MG63 (cell line): ENCODE results near the gene RBMS1. TPM values are rescaled to one million over a fixed set of nuclear protein-coding genes. Genes with fewer than 3 reads are reported as not detected.
A peak's percentile ranks its signal among the peaks of the same experiment; 100 is the strongest.
"Not testable (repeated sequence)": the region's sequence is repeated elsewhere in the genome, so short reads cannot be mapped to it uniquely, and the experiment has no call there.

Source experiments
- DNase-seq: peaks from one replicate; pipeline ENCODE4 v3.0.0-alpha.2; 2020
- H3K27me3 ChIP-seq: fragments of 250-450 bp; sonication (Bioruptor Pico); 2 replicates; pipeline ENCODE4 v1.5.1; 2020; ENCODE audit warnings: mild to moderate bottlenecking, moderate library complexity
- H3K36me3 ChIP-seq: fragments of 250-450 bp; sonication (Bioruptor Pico); 2 replicates; pipeline ENCODE4 v1.5.1; 2020; ENCODE audit warnings: mild to moderate bottlenecking, moderate library complexity
- H3K4me3 ChIP-seq: fragments of 250-450 bp; sonication (Bioruptor Pico); 2 replicates; pipeline ENCODE4 v1.5.1; 2020; ENCODE audit warnings: mild to moderate bottlenecking, moderate library complexity
- H3K9me3 ChIP-seq: fragments of 250-450 bp; sonication (Bioruptor Pico); 2 replicates; pipeline ENCODE4 v1.5.1; 2020; ENCODE audit warnings: mild to moderate bottlenecking, moderate library complexity
- total RNA-seq: library from RNA; depleted of rRNA; stranded (reverse); fragments of >200 nt; shearing (Covaris generic); gene quantifications from 2 replicates; pipeline ENCODE4 v1.2.3, GENCODE V29; 2014; ENCODE audit warnings: low replicate concordance

RBMS1 gene
- total RNA-seq, 1 experiment from 2014 or later, result 38.7 TPM

- H3K36me3 ChIP-seq, result no peaks in the 10 kb centered on the region
- no peak overlapping the region for H3K4me3 ChIP-seq
- no peaks in the 10 kb centered on the region for H3K9me3 ChIP-seq
- no peak for DNase-seq
- H3K27me3 ChIP-seq, result no peaks in the 10 kb centered on the region
These were observed 13.9 kb upstream of the RBMS1 start for GRCh38 chr2:160507464-160507863.

GRCh38 chr2:160507046-160507407 is 13.4 kb upstream of the RBMS1 start:
- Histone ChIP-seq H3K9me3 (no peaks in the 10 kb centered on the region), H3K4me3 (no peak overlapping the region), H3K36me3 (no peaks in the 10 kb centered on the region), H3K27me3 (no peaks in the 10 kb centered on the region)
- DNase-seq, result no peak

DNA sequence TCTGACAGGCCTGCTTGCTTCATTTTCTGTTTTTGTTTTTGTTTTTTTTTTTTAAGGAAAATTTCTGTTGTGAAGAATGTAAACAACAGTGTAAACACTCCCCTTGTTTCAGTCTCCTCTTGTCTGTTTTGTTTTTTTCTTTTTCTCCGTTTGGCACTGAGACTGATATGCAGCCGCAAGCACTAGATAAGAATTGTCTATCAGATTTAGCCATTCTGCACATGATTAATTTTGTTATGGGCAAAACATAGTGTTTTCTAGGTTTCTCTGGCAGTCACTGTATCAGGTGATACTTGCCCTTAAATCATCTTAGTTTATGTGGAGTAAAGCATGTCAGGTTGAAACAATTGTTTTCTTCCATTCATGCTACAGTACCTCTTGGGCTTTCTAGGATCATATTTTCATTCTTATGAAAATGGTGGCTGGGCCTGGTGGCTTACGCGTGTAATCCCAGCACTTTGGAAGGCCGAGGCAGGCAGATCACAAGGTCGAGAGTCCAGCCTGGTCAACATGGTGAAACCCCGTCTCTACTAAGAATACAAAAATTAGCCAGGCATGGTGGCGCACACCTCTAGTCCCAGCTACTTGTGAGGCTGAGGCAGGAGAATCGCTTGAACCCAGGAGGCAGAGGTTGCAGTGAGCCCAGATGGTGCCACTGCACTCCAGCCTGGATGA is 12.9 kb upstream of the RBMS1 start:
- Histone ChIP-seq H3K4me3 (no peak overlapping the region), H3K27me3 (no peaks in the 10 kb centered on the region), H3K9me3 (no peaks in the 10 kb centered on the region), H3K36me3 (no peaks in the 10 kb centered on the region)
- no peak for DNase-seq

GRCh38 chr2:160505256-160505655 is 11.6 kb upstream of the RBMS1 start:
- H3K27me3 ChIP-seq, result no peaks in the 10 kb centered on the region
- no peak for DNase-seq
- no peaks in the 10 kb centered on the region for H3K9me3 ChIP-seq
- no peak overlapping the region for H3K4me3 ChIP-seq
- no peaks in the 10 kb centered on the region for H3K36me3 ChIP-seq

- Histone ChIP-seq H3K9me3 (no peaks in the 10 kb centered on the region), H3K27me3 (no peaks in the 10 kb centered on the region), H3K4me3 (no peak overlapping the region), H3K36me3 (no peaks in the 10 kb centered on the region)
- DNase-seq, result no peak
These were observed 8.9 kb upstream of the RBMS1 start for GRCh38 chr2:160502478-160502877.

- no peaks in the 10 kb centered on the region for H3K36me3 ChIP-seq
- DNase-seq, result no peak
- H3K4me3 ChIP-seq, result no peak overlapping the region
- H3K9me3 ChIP-seq, result no peaks in the 10 kb centered on the region
- no peaks in the 10 kb centered on the region for H3K27me3 ChIP-seq
These were observed 7.8 kb upstream of the RBMS1 start for GRCh38 chr2:160501370-160501769.

DNA sequence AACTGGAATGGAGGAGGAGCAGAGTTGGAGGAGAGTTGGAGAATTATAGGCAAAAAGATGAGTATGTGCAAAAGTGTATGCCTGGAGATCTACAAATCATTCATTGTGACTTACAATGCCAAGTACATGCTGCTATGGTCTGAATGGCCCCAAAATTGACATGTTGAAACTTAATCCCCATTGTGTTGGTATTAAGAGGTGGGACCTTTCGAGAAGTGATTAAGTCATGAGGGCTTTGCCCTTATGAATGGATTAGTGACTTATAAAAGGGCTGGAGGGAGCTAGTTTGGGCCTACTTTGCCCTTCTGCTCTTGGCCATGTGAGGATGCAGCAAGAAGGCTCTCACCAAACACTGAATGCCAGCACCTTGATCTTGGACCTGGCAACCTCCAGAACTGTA is 6.3 kb upstream of the RBMS1 start:
- Histone ChIP-seq H3K9me3 (no peaks in the 10 kb centered on the region), H3K27me3 (no peaks in the 10 kb centered on the region), H3K4me3 (no peak overlapping the region), H3K36me3 (no peaks in the 10 kb centered on the region)
- DNase-seq, result no peak

GRCh38 chr2:160498137-160498536 is 4.5 kb upstream of the RBMS1 start:
- H3K36me3 ChIP-seq, result no peaks in the 10 kb centered on the region
- H3K27me3 ChIP-seq, result no peaks in the 10 kb centered on the region
- H3K9me3 ChIP-seq, result no peaks in the 10 kb centered on the region
- H3K4me3 ChIP-seq, result no peak overlapping the region
- no peak for DNase-seq

DNA sequence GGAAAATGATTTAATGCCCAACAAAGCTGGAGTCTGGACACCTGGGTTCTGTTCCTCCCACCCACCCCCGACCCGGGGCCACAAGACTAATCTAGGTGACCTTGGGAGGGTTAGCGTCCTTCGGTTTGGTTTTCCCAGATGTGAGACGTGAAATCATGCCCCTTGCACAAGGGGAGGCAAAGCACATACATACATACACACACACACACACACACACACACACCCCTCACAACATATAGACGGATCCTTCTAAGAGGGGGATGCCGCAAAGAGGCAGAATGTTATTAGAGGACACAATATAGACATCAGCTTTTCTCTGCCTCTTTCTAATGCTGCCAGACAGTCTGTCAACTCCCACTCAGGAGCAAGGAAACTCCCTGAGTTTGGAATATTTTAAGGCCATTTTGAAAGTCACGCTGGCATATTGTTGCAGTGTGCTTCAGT is 616 bp upstream of the RBMS1 start:
- Histone ChIP-seq H3K4me3 (peak overlapping the region; percentile 87), H3K9me3 (no peaks in the 10 kb centered on the region), H3K36me3 (peaks cover 4% of the 10 kb centered on the region; the same call in 1 of the 2 replicates), H3K27me3 (no peaks in the 10 kb centered on the region)
- DNase-seq, result no peak

GRCh38 chr2:160492401-160493226 is 993 bp downstream of the RBMS1 start:
- Histone ChIP-seq H3K36me3 (peaks cover 4% of the 10 kb centered on the region; the same call in 1 of the 2 replicates), H3K4me3 (peak overlapping the region; percentile 87), H3K27me3 (no peaks in the 10 kb centered on the region), H3K9me3 (no peaks in the 10 kb centered on the region)
- peak; percentile 80 for DNase-seq

GRCh38 chr2:160491911-160492371 is 1.7 kb downstream of the RBMS1 start:
- Histone ChIP-seq H3K36me3 (peaks cover 4% of the 10 kb centered on the region; the same call in 1 of the 2 replicates), H3K27me3 (no peaks in the 10 kb centered on the region), H3K9me3 (no peaks in the 10 kb centered on the region), H3K4me3 (peak overlapping the region; percentile 87)
- DNase-seq, result peak; percentile 23

- no peaks in the 10 kb centered on the region for H3K9me3 ChIP-seq
- no peaks in the 10 kb centered on the region for H3K27me3 ChIP-seq
- no peak for DNase-seq
- H3K36me3 ChIP-seq, result peaks cover 4% of the 10 kb centered on the region; the same call in 1 of the 2 replicates
- peak overlapping the region; percentile 87 for H3K4me3 ChIP-seq
These were observed 2.6 kb downstream of the RBMS1 start for GRCh38 chr2:160490733-160491685.

DNA sequence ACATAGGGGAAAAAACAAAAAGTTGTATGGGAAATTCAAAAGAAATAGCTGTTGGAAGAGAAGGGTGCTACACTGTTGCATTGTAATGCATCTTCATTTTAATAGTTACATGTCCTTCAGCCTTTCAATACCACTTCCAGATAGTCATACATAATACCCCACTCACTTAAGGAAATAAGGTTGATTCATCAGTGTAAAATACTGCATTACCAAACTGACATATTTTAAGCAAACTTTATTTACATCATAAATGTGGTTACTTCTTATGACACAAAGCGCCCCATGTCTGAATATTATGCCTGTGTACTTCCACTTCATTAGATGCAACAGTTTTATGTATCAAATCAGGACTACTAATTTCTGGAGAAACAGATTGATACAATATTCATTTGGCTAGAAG is 4.5 kb downstream of the RBMS1 start:
- no peak for DNase-seq
- Histone ChIP-seq H3K36me3 (peaks cover 4% of the 10 kb centered on the region; the same call in 1 of the 2 replicates), H3K27me3 (no peaks in the 10 kb centered on the region), H3K4me3 (no peak overlapping the region), H3K9me3 (no peaks in the 10 kb centered on the region)

DNA sequence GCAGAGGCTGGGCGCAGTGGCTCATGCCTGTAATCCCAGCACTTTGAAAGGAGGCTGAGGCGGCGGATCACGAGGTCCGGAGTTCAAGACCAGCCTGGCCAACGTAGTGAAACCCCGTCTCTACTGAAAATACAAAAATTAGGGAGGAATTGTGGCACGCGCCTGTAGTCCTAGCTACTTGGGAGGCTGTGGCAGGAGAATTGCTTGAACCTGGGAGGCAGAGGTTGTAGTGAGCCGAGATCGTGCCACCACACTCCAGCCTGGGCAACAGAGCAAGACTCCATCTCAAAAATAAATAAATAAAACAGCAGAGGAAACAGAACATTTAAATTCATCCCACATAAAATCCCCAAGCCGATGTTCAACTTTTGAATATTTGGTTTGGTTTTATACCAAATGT is 5.3 kb downstream of the RBMS1 start:
- DNase-seq, H3K27me3 ChIP-seq, H3K36me3 ChIP-seq, H3K4me3 ChIP-seq, H3K9me3 ChIP-seq: not testable (repeated sequence)

GRCh38 chr2:160486341-160486740 is 7.3 kb downstream of the RBMS1 start:
- no peak for DNase-seq

GRCh38 chr2:160484859-160485520 is 8.6 kb downstream of the RBMS1 start:
- Histone ChIP-seq H3K36me3 (no peaks in the 10 kb centered on the region), H3K4me3 (no peak overlapping the region), H3K9me3 (no peaks in the 10 kb centered on the region), H3K27me3 (no peaks in the 10 kb centered on the region)
- no peak for DNase-seq

More at GRCh38 chr2:160486341-160486740, 7.3 kb downstream of the RBMS1 start:
- H3K36me3 ChIP-seq, result no peaks in the 10 kb centered on the region
- H3K9me3 ChIP-seq, result no peaks in the 10 kb centered on the region
- no peaks in the 10 kb centered on the region for H3K27me3 ChIP-seq
- H3K4me3 ChIP-seq, result no peak overlapping the region
